ENCODE measurements around the gene RCOR1. TPM values are rescaled to one million over a fixed set of nuclear protein-coding genes. Genes with fewer than 3 reads are reported as not detected.
"Not testable (repeated sequence)": the region's sequence is repeated elsewhere in the genome, so short reads cannot be mapped to it uniquely, and the experiment has no call there.

Gene RCOR1
- total RNA-seq, 1 donor from 2014 or later: 24.9 TPM

DNA sequence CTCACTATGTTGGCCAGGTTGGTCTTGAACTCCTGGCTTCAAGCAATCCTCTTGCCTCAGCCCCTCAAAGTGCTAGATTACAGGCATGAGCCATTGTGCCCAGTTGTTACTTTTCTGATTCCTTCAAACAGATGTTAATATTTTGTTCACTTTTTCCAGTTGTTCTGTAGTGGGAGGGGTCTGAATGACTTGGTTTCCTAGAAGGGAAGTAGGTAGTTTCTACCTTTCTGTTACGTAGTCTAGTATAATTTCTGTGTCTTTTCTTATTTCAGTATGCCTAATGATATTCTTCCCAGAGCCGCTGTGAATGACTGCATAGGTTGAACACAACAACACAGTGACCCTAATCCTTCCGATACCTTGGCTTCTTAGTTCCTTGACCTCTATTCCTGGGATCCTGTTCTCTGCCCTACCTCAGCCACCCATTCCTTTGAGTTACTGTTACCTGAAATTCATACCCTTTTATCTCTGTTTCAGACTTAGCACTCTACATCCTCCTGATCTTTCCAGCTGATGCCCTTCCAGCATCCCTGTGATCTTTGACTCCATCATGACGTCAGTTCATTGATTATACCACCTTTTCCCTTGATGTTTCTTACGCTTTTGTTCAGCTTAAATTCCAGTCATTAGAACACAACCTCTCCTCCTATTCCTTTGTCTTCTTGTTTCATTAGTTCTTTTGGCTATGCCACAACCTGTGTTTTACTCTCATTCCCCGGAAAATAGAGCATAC is 33.3 kb downstream of the RCOR1 start:
- intact Hi-C loops (cut with micrococcal nuclease): no loop called here

DNA sequence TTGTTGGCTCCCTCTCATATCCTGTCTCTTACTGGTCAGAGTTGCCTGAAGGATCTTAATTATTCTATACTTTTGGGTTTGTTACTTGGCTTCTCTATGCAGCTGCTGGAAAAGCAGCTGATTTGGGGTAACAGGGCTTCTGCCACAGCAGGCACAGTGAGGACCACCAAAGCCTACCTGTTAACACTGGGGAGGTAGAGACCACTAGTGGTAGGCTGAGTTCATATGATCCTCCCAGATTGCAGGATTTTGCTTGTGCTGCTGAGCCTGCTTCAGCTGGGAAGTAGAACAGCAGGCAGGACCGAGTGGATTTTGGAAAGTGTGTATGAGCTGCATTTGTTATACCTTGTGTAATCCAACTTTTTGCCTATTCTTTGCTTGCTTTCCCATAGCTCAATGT is 34.1 kb downstream of the RCOR1 start:
- intact Hi-C loops (cut with micrococcal nuclease): no loop called here

DNA sequence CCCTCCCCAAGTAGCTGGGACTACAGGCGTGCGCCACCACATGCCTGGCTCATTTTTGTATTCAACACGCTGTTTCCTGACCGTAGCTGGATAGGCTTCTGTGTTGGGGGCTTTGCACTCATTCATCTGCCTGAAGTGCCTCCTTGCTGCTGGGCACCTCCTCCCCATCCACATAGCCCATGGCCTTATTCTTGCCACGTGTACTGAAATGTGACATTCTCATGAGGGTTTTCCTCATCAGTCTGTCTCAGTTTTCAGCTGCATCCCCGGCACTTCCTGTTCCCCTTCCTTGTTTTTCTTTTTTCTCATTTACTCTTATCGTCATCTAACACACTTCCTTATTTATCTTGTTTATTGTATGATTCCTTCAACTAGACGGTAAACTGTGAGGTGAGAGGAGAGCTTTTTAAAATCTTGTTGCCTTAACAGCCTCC is 36.6 kb downstream of the RCOR1 start:
- intact Hi-C loops (cut with micrococcal nuclease): no loop called here

DNA sequence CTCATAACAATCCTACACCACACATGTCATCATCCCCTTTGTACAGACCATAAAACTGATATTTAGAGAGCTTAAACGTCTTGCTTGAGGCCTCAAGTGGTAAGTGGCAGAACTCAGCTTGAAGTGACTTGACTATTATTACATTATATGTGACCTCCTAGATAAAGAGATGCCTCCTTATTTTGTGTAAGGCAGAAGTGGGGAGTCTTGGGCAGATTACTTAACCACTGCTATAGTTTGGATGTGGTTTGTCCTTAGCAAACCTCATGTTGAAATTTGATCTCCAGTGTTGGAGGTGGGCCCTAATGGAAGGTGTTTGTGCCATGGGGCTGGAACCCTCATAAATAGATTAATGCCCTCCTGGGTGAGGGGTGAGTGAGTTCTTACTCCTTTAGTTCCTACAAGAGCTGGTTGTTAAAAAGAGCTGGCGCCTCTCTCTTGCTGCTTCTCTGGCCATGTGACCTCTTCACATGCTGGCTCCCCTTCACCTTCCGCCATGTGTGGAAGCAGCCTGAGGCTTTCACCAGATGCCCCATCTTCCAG is 37.4 kb downstream of the RCOR1 start:
- intact Hi-C loops (cut with micrococcal nuclease): no loop called here

DNA sequence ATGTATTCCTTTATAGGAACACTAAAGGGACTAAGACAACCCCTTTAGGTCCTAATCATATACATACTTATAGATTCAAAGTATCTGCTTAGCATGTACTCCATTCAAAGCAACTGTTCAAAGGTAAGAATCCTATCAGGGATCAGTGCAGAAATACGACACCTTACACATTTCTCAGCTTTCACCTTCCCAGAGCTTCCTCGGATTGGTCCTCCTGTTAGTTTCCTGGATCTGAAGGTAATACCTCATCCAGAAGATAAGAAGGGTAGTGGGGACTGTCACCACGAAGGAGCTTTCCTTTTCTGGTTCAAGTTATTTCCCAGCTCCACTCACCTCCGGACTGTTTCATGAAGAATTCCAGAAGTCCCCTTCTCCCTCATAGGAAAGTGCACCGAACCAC is 38.0 kb downstream of the RCOR1 start:
- intact Hi-C loops (cut with micrococcal nuclease): no loop called here

DNA sequence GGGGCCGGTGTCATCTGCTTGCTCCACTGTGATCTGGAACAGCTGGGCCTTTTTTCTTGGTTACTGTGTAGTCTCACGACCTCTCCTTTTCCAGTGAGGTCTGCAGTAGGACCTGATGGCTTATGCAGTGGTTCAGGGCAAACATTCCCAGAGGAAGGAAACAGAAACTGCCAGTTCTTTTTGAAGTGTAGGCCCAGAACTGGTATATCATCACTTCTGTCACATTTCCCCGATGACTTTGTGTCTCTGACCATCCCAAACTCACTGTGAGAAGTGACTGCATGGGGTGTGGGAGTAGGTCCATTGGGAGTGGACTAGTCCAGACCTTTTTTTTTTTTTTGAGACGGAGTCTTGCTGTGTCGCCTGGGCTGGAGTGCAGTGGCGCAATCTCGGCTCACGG is 38.4 kb downstream of the RCOR1 start:
- intact Hi-C loops (cut with micrococcal nuclease): no loop called here

DNA sequence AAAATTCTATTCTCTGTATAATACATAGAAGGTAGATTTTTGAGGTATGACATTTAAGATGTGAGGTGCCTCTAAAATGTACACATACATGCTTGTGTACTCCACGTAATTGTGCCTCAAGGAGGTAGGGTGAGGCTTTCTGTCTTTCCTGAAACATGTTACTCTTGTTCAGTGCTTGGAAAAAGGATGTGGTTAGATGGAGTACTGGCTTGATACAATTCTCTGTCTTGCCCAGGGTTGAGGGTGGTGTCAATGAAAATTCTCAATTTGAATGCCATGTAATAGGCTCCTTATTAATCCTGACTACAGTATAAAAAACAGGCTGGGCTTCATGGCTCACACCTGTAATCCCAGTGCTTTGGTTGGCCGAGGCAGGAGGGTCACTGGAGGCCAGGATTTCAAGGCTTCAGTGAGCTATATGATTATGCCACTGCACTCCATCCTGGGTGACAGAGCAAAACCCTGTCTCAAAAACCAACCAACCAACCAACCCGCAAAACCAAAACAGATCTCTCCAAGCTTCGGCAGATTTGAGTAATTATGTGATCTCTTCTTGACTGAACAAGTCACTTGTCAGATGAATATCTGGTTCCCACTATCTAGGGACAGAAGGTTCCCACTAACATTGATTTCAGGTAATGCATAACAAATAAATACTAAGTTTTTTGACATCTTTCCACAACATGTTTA is 41.6 kb downstream of the RCOR1 start:
- intact Hi-C loops (cut with micrococcal nuclease): no loop called here

DNA sequence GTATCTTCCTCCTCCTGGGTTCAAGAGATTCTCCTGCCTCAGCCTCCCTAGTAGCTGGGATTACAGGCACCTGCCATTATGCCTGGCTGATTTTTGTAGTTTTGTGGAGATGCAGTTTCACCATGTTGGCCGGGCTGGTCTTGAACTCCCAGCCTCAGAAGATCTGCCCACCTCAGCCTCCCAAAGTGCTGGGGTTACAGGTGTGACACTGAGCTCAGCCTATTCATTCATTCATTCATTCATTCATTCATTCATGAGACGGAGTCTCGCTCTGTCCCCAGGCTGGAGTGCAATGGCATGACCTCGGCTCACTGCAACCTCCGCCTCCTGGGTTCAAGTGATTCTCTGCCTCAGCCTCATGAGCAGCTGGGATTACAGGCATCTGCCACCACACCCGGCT is 47.2 kb downstream of the RCOR1 start:
- intact Hi-C loops (cut with micrococcal nuclease): not testable (repeated sequence)

DNA sequence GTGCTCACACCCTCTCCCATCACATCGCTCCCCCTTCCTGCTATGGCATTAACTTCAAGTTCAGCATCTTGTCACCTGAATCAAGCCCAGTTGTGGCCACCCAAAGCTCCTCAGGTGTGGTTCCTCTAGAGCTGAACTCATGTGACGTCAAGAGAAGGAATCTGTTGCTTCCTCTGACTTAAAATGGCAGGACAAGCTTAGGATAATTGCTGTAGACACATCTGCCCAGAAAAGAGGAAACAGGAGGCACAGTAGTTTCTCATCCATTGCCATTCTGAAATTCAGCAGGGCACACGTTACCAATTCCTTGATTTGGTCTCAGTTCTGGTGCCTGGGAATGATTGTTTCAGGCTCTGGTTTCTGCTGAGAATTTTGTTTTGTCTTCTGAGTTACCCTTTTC is 52.1 kb downstream of the RCOR1 start:
- intact Hi-C loops (cut with micrococcal nuclease): no loop called here

DNA sequence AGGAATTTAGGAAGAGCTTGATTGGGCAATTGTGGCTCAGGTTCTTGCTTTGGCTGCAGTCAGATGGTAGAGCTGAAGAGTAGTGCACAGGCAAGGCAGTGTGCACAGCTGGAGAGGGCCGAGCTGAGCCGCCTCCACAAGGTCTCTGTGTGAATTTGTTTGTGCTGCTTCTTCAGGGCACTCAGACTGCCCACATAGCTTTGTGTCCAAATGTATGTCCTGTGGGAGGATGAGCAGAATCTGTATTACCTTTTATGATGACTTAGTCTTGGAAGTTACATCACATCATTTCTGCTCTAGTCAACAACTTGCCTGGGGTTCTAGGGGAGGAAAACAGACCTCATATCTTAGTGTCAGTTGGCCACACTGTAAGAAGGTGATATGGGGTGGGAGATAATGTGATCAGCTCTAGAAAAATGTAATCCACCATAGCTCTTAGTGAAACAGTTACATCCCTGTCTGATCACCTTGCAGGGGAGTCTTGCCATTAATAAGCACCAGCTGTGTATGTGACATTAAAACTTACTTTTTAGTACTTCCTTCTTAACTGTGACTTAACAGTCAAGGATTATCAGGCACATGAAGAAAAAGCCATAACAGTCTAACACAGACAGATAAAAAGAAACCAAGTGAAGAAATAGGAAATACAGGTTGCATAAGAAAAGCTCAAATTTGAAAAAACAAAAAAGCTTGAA is 53.4 kb downstream of the RCOR1 start:
- intact Hi-C loops (cut with micrococcal nuclease): no loop called here

DNA sequence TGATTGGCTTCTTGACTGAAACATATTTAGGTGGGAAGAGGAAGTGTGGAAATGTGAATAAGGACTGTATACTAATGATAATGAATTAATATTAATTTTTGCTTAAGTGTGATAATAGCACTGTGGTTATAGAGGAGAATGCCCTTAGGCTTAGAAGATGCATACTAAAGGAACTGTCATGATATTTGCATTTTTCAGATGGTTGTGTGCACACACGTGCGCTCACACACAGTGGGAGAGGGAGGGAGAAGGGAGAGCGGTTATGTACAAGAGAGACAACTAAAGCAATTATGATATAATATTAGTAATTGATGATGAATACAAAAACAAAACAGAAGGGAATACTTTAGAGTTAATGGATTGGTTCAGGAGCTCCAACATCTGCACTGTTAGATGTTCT is 54.2 kb downstream of the RCOR1 start:
- intact Hi-C loops (cut with micrococcal nuclease): no loop called here

DNA sequence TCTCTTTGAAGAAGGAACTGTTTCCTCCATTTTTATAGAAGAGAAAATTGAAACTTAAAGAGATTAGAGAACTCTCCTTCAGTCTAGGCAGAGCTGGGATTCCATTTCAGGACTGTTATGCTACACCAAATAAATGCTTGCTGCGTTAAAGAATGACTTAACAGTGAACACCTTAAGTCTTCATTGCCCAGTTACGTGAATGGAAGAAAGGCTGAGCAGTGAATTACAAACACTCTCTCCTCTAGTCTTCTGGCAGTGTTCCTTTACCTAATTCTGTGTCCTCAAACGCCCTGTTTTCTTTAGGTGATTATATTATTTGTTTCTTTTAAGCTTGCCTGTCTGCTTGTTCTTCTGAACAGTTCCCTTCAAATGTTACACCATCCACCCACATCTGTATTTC is 59.7 kb downstream of the RCOR1 start:
- intact Hi-C loops (cut with micrococcal nuclease): no loop called here

DNA sequence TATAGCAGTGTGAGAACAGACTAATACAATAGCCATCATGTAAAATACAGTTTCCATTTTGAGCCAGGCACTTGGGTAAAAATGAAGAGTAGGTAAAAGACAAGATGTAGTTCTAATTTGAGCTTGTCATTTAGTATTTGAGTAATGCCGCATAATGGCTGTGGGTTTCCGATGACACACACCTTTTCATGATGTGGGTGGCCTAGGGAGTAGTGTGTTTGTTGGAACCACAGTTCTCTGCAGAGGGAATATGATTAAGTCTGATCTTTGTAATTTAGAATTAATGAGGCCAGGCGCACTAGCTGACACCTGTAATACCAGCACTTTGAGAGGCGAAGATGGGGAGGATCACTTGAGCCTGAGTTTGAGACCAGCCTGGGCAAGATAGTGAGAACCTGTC is 61.8 kb downstream of the RCOR1 start:
- intact Hi-C loops (cut with micrococcal nuclease): no loop called here

DNA sequence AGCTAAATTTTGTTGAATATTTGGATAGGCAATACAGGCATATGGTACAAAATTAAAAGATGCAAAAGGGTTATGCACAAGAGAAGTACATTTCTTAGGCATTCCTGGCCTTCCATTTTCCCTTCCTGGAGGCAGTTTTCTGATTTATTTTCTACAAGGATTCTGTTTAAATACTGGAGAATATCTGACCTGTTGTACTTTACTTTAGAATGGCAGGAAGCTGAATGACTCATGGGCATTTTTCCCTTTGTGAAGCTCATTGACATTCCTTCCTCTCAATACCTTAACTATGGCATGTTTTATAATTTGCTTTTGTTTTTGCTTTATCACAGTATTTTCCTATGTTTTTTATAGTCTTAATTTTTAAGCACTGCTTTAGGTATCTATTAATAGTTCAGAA is 62.7 kb downstream of the RCOR1 start:
- intact Hi-C loops (cut with micrococcal nuclease): no loop called here

DNA sequence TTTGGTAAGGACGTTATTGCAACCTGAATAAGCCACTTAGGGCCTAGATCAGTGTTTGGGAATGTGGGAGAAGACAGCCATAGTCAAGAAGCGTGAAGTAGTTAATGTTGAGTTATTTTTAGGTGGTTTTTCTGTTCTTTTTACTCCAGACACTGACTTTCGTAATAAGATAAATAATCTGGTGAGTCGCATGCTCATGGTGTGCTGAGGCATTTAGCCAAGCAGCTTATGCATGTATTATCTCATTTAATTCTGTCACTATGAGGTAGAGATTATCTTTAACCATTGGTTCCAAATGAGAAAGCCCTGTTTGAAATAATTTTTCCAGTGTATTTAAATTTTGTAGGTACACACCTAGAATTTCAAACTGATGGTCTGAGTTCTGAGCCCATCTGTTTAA is 67.3 kb downstream of the RCOR1 start:
- intact Hi-C loops (cut with micrococcal nuclease): no loop called here

DNA sequence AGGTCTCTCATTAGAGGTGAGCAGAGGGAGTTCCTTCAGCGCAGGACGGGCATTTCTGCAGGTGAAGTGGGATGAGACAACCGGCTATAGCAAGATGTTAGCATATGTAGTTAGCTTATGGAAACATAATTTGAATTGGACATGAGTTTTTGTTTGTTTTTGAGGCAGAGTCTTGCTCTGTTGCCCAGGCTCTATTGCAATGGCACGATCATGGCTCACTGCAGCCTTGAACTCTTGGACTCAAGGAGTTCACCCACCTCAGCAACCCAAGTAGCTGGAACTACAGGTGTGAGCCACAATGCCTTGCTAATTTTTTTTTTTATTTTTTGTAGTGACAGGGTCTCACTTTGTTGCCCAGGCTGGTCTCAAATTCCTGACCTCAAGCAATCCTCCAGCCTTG is 69.2 kb downstream of the RCOR1 start:
- intact Hi-C loops (cut with micrococcal nuclease): no loop called here

DNA sequence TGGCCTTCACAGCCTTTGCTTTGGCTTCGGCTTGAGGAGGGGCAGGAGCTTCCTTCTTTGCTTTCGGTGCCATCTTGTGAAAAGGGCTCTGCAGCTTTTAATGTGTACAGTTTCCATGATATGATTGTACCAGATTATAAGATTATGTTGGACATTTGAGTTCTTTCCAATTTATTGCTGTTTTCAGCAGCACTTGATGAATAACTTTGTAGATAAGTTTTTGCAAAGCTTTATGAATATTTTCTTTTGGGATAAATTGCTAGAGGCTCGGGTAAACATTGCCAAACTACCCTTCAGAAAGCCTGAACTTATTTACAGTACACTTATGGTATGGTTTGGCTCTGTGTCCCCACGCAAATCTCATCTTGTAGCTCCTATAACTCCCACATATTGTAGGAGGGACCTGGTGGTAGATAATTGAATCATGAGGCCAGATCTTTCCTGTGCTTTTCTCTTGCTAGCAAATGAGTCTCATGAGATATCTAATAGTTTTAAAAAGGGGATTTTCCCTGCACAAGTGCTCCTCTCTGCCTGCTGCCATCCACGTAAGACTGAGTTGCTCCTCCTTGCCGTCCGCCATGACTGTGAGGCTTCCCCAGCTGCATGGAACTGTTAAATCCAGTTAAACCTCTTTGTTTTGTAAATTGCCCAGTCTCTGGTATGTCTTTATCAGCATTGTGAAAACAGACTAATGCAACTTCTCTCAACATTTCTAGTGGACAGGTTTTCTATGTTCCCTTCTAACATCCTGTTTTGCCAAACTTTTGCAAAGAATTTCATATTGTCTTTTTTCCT is 70.4 kb downstream of the RCOR1 start:
- intact Hi-C loops (cut with micrococcal nuclease): no loop called here

DNA sequence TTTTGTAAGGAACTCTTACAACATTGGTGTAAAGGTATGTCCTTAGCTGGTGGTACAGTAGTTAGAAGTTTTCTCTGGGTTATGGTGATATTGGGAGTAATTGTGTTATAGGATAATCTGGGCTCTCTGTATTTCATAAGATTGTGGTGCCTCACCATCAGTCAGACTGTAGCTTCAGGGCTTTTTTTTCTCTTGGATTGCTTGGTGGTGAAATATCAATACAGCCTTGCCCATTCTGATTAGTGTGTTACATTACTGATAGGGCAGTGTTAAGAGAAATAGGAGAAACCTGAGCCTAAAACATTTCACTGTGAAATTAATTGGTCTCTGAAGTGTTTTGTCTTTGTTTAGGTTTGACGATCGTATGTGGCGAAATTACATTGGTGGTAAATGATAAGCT is 71.0 kb downstream of the RCOR1 start:
- intact Hi-C loops (cut with micrococcal nuclease): no loop called here

DNA sequence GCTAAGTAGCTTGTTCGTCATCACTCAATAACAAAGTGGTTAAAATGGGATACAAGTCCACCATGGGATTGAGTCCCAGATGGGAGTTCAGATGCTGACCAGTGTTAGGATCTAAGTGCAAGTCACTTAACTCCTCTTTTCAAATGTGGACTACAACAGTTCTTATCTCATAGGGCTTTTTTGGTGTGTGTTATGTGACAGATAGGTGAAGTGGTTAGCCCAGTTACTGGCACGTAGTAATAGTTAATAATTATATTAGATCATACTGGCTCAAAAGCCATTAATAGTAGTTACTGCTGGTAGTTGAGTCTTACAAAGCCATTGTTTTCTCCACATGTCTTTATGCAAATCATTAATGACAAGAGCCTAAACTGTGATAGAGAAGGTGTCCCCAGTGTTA is 73.2 kb downstream of the RCOR1 start:
- intact Hi-C loops (cut with micrococcal nuclease): no loop called here

DNA sequence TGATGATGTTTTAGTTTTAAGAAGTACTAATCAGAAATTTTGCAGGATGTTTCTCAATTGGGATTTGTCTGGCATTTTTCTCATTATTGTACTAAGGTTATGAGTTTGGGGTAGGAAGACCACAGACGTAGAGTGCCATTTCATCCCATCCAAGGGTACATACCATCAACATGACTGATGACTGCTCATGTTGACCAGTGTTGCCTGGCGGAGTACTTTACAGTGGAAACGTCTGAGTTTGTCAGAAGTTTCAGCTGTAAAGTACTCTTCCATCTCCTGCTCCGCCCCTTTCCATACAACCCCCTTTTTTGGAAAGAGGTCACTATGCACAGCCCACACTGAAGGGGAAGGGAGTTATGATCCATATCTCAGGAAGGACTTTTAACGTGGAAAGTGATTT is 74.2 kb downstream of the RCOR1 start:
- intact Hi-C loops (cut with micrococcal nuclease): no loop called here

DNA sequence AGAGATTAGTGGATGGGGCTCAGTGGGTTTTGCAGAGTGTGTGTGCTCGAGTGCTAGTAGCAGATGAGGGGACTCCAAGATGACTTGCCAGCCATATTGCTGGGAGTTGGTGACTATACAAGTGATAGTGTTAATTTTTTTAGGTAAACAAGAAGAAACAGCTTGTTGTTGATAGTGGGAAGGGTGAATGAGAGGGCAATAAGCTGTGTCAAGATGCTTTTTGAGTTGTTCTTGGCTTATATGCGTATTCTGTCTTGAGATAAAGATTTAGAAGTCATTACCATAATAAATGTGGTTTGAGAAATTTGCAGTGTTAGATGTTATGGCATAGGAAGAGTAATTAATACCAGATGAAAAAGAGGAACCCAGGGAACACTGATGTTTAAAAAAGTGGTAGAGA is 75.3 kb downstream of the RCOR1 start:
- intact Hi-C loops (cut with micrococcal nuclease): no loop called here

Data from T-helper 1 cell treated with Interleukin-12 subunit alpha and Interleukin-12 subunit beta and Interleukin-4 antibody, amounts not matched to agents 30 ng/mL and 1 ng/mL, for 36 hours (primary cell).